HFF-Myc (cell line): Measurements from ENCODE around the gene MSI2.

Experiments used
- DNase-seq: peaks from one replicate; pipeline ENCODE4 v3.0.0-alpha.2; 2011; ENCODE audit warnings: low read depth; ENCODE audit errors: extremely low read depth
- H3K4me3 ChIP-seq: replicated peaks from 2 replicates; pipeline ENCODE4 v1.5.1; 2011; ENCODE audit warnings: low read depth, mild to moderate bottlenecking, control low read depth, low read length
- TF ChIP-seq, protein P1 (sequence below): IDR thresholded peaks from 2 replicates; pipeline ENCODE4 v1.5.1; 2012; ENCODE audit warnings: mild to moderate bottlenecking, low read depth, low read length, control low read depth; ENCODE audit errors: missing control alignments

The MSI2 gene

GRCh38 chr17:57288040-57288772 lies 31.9 kb downstream of the MSI2 start:
- no peak overlapping the region for H3K4me3 ChIP-seq
- TF ChIP-seq, protein P1, sequence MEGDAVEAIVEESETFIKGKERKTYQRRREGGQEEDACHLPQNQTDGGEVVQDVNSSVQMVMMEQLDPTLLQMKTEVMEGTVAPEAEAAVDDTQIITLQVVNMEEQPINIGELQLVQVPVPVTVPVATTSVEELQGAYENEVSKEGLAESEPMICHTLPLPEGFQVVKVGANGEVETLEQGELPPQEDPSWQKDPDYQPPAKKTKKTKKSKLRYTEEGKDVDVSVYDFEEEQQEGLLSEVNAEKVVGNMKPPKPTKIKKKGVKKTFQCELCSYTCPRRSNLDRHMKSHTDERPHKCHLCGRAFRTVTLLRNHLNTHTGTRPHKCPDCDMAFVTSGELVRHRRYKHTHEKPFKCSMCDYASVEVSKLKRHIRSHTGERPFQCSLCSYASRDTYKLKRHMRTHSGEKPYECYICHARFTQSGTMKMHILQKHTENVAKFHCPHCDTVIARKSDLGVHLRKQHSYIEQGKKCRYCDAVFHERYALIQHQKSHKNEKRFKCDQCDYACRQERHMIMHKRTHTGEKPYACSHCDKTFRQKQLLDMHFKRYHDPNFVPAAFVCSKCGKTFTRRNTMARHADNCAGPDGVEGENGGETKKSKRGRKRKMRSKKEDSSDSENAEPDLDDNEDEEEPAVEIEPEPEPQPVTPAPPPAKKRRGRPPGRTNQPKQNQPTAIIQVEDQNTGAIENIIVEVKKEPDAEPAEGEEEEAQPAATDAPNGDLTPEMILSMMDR: no peak
- DNase-seq: no peak

DNA sequence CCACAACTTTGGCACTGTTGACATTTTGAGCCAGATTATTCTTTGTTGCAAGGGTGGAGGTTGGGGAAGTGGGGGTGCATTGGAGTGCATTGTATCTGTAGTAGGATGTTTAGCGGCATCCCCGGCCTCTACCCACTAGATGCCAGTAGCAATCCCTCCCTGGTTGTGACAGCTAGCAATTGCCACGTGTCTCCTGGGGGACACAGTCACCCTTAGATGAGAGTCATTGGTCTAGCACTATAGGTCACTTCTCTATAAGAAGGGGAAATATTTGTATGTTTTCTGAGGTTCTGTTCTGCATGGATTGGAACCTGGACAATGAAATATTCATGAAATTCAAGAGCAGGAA lies 32.4 kb downstream of the MSI2 start:
- DNase-seq: no peak
- H3K4me3 ChIP-seq: no peak overlapping the region
- TF ChIP-seq, protein P1: no peak

DNA sequence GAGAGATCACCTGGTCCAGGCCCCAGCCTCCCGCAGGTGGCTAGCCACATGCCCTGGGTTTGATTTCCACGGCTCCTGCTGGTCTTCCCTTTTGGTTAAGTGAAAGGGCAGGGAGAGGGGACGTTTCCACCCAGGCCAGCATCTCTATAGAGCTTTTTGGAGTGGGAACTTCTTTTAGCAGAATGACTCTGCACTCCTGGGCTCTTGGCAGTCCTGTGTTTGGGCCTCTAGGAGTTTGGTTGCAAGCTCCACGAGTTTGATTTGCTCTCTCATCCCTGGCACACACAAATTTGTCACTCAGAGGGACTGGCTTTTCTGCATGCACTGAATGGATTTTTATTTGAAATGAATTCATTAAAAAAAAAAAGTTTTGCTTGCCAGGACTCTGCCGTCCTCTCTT lies 32.8 kb downstream of the MSI2 start:
- no peak overlapping the region for H3K4me3 ChIP-seq
- TF ChIP-seq, protein P1: no peak
- no peak for DNase-seq

- no peak for DNase-seq
- TF ChIP-seq, protein P1: no peak
- H3K4me3 ChIP-seq: no peak overlapping the region
Measured at GRCh38 chr17:57289613-57290012, 33.3 kb downstream of the MSI2 start.

GRCh38 chr17:57290981-57291380 lies 34.7 kb downstream of the MSI2 start:
- DNase-seq: no peak
- TF ChIP-seq, protein P1: no peak
- no peak overlapping the region for H3K4me3 ChIP-seq

- H3K4me3 ChIP-seq: no peak overlapping the region
- TF ChIP-seq, protein P1: no peak
- no peak for DNase-seq
Measured at GRCh38 chr17:57292091-57292490, 35.8 kb downstream of the MSI2 start.

DNA sequence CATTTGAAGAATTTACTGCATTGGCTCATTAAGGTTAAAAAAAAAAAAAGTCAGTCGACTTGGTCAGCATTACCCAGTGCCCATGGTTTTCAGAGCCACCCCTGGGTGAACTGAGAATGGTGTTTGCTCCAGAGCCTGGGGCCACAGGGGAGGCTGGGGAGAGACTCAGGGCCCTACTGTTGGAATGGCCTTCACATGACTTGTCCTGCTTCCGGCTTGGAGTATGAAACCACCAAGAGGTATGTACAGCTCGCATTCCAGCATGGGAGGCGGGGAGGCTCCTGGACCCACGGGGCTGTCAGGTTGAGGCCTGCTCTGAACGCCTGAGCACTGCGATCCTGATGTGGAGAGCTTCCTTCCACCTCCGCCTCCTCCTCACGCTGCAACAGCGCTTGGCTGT lies 36.8 kb downstream of the MSI2 start:
- TF ChIP-seq, protein P1: no peak
- no peak for DNase-seq
- H3K4me3 ChIP-seq: no peak overlapping the region
